ENCODE data around the gene BIN1.

- TF ChIP-seq CTCF (conservative IDR thresholded peaks at IDR 0.05; ENCODE audit: low read depth, low read length) (no peak), POLR2A (IDR thresholded peaks at IDR 0.05; ENCODE audit: low read depth, low read length) (no peak), SMC3 (IDR thresholded peaks at IDR 0.05; ENCODE audit: low read depth, low read length) (no peak), MAZ (IDR thresholded peaks at IDR 0.05; ENCODE audit: borderline replicate concordance, low read depth, low read length) (no peak), NFE2L2 (IDR thresholded peaks at IDR 0.05; ENCODE audit: low read depth, low read length) (no peak), MAFK (IDR thresholded peaks at IDR 0.05; ENCODE audit: low read depth, low read length) (no peak), RAD21 (IDR thresholded peaks at IDR 0.05; ENCODE audit: low read length) (no peak)
- TF ChIP-seq, protein P1, sequence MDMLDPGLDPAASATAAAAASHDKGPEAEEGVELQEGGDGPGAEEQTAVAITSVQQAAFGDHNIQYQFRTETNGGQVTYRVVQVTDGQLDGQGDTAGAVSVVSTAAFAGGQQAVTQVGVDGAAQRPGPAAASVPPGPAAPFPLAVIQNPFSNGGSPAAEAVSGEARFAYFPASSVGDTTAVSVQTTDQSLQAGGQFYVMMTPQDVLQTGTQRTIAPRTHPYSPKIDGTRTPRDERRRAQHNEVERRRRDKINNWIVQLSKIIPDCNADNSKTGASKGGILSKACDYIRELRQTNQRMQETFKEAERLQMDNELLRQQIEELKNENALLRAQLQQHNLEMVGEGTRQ (IDR thresholded peaks at IDR 0.05; ENCODE audit: low read depth, low read length): no peak
Measured at GRCh38 chr2:127093648-127094210, 13.2 kb downstream of the BIN1 start.

Data from IMR-90 (cell line).